ES-I3 (cell line): Measurements from ENCODE around the gene WDR33.
A peak's percentile ranks its signal among the peaks of the same experiment; 100 is the strongest.

ENCODE experiments used
- H3K36me3 ChIP-seq: 2 replicates; pipeline ENCODE4 v1.6.1; 2013; ENCODE audit warnings: mild to moderate bottlenecking, low read length, control low read depth, moderate library complexity; ENCODE audit not compliant: insufficient read depth
- H3K4me1 ChIP-seq: 2 replicates; pipeline ENCODE4 v1.6.1; 2013; ENCODE audit warnings: mild to moderate bottlenecking, control low read depth, low read length; ENCODE audit not compliant: insufficient read depth
- H3K9ac ChIP-seq: 2 replicates; pipeline ENCODE4 v1.6.1; 2013; ENCODE audit warnings: low read depth, mild to moderate bottlenecking, low read length, moderate library complexity
- H3K9me3 ChIP-seq: 2 replicates; pipeline ENCODE4 v1.6.1; 2013; ENCODE audit warnings: mild to moderate bottlenecking, low read length, moderate library complexity; ENCODE audit not compliant: control insufficient read depth, insufficient read depth

The WDR33 gene

DNA sequence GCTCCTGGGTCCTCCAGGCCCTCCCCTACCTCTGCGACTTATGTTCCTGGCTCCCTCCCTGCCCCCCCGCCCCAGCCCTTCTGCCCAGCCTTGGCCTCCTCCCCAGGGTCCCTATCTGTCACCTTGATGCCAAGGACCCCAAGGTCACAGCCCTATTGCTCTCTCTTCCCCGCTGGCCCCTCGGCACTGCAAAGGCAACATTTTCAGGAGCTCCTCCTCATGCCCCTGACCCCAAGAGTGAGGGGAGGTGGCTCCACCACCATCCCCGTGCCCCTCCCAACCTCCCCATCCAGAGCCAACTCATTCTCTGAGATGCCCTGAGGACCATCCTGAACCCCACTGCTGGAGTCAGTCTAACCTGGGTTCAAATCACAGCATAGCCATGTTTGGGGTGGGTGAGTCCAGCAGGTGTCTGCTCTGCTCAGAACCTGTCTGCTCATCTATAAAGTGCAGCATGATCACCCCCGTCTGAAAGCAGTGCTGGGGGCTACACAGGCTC is 147.4 kb downstream of the WDR33 start:
- Histone ChIP-seq H3K9me3 (no peaks in the 10 kb centered on the region), H3K36me3 (no peaks in the 10 kb centered on the region), H3K4me1 (peaks cover 7% of the 10 kb centered on the region; the same call in 1 of the 2 replicates), H3K9ac (peak overlapping the region; percentile 61; the same call in 1 of the 2 replicates)

DNA sequence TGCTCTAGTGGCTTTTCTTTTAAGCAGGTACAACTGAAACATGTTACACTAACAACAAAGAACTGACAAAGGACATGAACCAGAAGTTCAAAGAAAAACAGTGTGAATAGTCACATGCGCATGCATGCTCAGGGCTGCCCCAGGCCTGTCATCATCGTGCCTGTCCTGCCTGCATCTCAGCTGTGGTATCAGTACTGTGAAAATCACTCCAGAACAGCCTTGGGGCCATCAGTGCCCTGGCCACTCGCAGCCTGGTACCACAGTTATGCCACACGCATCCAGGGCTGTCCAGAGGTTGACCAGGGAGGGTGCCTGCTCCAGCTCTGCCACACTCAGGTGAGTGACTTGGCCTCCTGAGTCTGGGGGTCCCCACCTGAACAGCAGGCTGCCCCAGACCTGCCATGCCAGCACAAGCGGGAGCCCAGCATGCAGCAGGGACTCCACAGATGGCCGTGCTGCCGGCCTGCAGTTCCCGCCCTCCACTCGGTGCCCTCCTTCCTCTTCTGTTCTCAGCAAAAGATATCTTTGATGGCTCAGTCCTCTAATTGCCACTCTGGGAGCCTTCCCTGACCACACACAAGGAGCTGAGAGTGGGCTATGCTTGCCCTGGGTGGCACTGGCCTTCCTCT is 147.9 kb downstream of the WDR33 start:
- Histone ChIP-seq H3K9me3 (no peaks in the 10 kb centered on the region), H3K4me1 (peaks cover 7% of the 10 kb centered on the region; the same call in 1 of the 2 replicates), H3K9ac (no peak overlapping the region), H3K36me3 (no peaks in the 10 kb centered on the region)

DNA sequence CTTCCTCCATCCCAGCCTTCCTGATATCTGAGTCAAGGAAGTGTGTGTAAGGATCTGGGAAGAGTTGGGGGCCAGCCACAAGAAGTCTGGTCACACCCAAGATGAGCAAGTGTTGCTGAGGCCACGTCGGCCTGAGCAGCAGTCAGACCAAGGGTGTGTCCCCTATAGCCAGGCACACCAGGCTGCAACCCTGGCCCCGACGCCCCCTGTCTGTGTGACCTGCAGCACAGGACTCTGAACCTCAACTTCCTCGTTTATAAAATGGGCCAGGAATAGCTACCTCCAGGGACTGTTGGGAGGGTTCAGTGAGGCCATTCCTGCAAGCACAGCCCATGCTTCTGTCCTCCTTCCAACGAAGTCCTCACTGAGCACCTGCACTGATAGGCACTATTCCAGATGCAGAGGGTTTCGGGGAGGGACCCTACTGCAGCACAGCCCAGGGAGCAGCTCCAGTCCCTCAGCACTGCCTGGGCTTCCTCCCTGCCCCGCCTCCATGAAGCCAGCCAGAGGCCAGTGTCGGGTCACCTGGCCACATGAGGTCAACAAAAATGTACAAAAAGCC is 148.9 kb downstream of the WDR33 start:
- no peak overlapping the region for H3K9ac ChIP-seq
- no peaks in the 10 kb centered on the region for H3K36me3 ChIP-seq
- no peaks in the 10 kb centered on the region for H3K9me3 ChIP-seq
- H3K4me1 ChIP-seq: peaks cover 7% of the 10 kb centered on the region; the same call in 1 of the 2 replicates

DNA sequence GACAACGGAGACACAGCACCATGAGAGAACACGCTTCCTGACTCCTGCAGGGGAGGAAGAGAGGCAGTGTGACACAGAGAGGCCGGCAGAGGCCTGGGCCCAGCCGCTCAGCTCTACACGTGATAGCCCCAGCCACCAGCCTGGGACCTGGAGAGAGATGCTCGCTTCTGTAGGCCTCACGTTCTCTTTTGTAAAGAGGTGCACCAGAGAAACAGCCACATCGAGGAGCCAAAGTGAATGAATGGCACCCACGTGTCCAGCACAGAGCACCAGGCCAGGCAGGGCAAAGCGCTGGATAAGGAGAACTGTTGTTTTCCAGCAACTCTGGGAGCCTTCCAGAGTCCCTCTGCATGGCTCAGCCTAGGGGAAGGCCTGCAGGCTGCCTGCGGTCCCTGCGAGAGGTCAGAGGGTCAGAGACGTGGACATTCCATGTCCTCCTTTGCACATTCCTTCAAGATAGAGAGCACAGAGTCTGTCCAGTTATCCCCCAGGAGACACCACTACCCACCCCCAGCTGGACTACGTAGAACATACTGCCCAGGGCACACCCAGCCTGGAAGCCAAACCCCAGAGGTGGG is 149.8 kb downstream of the WDR33 start:
- no peaks in the 10 kb centered on the region for H3K36me3 ChIP-seq
- H3K4me1 ChIP-seq: peaks cover 7% of the 10 kb centered on the region; the same call in 1 of the 2 replicates
- no peaks in the 10 kb centered on the region for H3K9me3 ChIP-seq
- H3K9ac ChIP-seq: no peak overlapping the region

DNA sequence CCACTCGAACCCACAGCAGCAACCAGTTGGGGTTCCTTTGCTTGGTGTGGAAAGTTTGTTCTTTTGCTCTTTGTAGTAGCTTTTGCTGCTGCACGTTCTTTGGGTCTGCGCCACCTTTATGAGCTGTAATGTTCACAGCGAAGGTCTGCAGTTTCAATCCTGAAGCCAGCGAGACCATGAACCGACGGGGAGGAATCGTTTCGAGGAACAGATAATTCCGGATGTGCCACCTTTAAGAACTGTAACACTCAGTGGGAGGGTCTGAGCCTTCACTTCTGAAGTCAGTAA is 150.7 kb downstream of the WDR33 start:
- Histone ChIP-seq H3K36me3 (no peaks in the 10 kb centered on the region), H3K9ac (no peak overlapping the region), H3K4me1 (peaks cover 7% of the 10 kb centered on the region; the same call in 1 of the 2 replicates), H3K9me3 (no peaks in the 10 kb centered on the region)

DNA sequence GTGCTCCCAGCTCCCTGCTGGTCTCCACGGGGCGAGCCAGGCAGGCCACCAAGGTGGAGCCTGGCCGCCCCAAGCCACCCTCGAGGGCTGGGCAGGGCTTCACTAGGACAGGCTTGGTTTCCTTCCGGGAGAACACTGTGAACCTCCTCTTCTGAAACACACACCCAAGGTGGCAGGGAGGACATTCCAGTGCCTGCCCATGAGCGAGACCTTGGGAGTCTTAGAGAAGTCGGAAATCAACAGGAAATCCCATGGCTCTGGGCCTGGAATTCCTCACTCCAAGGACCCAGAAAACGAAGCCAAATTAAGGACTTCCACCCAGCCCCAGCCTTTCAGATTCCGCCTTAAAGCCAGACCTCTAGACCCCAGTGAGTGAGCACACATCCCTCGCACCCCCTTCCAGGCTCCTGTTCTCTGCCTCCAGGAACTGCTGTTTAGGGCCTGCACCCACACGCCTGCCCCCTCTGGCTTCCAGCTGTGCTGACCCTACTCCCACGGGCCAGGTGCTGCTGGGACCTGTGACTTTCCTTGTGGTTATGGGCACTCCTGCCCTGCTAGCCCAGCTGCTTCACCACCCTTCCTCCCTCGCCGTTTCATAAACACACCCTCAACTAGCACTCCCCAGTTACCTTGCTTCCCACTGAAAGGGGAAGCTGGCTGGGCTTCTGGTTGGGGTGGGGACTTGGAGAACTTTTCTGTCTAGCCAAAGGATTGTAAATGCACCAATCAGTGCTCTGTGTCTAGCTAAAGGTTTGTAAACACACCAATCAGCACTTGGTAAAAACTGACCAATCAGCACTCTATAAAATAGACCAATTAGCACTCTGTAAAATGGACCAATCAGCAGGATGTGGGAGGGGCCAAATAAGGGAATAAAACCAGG is 151.3 kb downstream of the WDR33 start:
- peaks cover 7% of the 10 kb centered on the region; the same call in 1 of the 2 replicates for H3K4me1 ChIP-seq
- H3K36me3 ChIP-seq: no peaks in the 10 kb centered on the region
- H3K9ac ChIP-seq: no peak overlapping the region
- no peaks in the 10 kb centered on the region for H3K9me3 ChIP-seq

DNA sequence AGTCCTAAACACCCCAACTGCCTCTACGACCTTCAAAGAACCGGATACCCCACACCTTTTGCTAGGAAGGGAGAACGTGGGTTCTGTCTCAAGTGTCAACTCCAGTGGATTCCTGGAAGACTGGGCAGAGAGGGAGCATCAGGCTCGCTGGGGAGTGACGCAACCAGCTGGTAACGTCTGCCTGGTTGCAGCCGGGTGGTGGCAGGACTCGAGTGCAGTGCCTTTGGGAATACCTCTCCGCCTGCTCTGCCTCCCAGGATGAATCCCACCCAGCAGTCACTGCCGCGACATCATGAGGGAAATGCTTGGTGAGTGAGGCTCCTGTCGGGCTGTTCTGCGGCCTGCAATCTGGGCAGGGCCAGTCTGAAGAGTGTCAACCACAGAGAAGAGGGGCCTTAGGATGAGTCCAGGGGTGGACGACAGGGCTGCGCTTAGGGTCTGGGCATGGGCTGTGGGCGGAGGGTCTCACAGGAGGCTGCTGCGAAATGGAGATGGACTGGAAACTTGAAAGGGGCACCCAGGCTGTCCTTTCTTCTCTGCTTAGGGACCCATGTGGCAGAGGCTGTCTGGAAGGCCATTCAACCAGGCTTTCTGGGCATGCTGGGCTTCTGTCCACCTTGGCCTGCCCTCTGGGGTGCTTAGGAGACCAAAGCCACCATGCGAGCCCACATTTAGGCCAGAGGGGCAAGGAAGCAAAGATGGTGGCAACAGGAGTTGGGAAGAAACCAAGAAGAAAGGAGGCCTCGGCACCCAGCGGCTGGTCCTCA is 152.1 kb downstream of the WDR33 start:
- H3K9me3 ChIP-seq: no peaks in the 10 kb centered on the region
- no peak overlapping the region for H3K9ac ChIP-seq
- peaks cover 7% of the 10 kb centered on the region; the same call in 1 of the 2 replicates for H3K4me1 ChIP-seq
- H3K36me3 ChIP-seq: no peaks in the 10 kb centered on the region

DNA sequence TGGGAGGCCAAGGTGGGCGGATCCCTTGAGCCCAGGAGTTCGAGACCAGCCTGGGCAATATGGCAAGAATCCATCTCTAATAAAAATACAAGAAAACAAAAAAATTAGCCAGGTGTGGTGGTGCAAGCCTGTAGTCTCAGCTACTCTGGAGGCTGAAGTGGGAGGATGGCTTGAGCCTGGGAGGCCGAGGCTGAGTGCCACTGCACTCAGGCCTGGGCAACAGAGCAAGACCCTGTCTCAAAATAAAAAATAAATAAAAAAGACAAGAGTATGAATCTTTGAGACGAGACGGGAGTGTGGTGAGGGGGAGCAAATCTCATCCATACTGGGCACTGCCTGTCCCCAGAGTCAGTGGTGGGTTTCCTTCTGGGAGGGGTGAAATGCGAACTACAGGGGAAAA is 152.8 kb downstream of the WDR33 start:
- Histone ChIP-seq H3K9me3 (no peaks in the 10 kb centered on the region), H3K4me1 (peaks cover 5% of the 10 kb centered on the region; the same call in 1 of the 2 replicates), H3K36me3 (no peaks in the 10 kb centered on the region), H3K9ac (no peak overlapping the region)

DNA sequence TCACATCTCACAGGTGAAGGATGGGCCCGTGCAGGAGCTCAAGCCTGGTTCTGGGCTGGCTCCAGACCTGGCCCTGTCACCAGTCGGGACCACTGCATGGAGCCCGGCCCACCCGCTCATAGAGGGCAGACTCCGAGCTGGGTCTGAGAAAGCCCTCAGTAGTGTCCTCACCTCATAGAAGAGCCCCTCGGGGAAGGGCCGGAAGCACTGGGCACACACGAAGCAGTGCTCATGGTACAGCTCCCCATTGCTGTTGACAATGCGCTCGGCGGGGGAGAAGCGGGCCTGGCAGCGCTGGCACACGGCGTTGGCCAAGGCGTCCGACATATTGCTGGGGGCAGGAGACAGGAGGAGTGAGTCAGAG is 153.8 kb downstream of the WDR33 start:
- H3K36me3 ChIP-seq: no peaks in the 10 kb centered on the region
- no peaks in the 10 kb centered on the region; the same call in 1 of the 2 replicates for H3K4me1 ChIP-seq
- H3K9ac ChIP-seq: no peak overlapping the region
- no peaks in the 10 kb centered on the region for H3K9me3 ChIP-seq

DNA sequence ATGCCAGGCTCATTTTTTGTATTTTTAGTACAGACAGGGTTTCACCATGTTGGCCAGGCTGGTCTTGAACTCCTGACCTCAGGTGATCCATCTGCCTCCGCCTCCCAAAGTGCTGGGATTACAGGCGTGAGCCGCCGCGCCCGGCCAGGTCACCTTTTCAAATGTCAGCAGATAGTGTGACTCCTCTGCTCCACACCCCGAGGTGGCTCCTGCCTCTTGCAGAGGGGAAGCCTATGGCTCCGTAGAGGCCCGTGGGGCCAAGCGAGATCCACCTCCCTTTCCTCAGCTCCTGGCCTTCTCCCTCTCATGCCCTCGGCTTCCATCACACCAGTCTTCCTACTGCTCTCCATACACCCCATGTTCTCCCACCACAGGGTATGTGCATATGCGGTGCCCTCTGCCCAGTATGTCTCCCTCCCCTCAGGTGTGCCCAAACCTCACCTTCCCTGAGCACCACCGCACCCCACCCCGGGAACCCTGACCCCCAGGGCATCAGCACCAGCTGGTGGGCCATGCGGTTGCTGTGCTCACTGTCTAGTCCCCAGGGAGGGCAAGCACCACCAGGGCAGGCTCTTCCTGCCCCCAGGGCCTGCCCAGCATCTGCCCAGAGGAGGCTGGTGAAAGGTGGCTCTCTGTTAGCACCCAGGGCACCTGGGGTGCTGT is 154.3 kb downstream of the WDR33 start:
- no peaks in the 10 kb centered on the region for H3K36me3 ChIP-seq
- H3K9me3 ChIP-seq: no peaks in the 10 kb centered on the region
- H3K4me1 ChIP-seq: no peaks in the 10 kb centered on the region
- H3K9ac ChIP-seq: no peak overlapping the region

DNA sequence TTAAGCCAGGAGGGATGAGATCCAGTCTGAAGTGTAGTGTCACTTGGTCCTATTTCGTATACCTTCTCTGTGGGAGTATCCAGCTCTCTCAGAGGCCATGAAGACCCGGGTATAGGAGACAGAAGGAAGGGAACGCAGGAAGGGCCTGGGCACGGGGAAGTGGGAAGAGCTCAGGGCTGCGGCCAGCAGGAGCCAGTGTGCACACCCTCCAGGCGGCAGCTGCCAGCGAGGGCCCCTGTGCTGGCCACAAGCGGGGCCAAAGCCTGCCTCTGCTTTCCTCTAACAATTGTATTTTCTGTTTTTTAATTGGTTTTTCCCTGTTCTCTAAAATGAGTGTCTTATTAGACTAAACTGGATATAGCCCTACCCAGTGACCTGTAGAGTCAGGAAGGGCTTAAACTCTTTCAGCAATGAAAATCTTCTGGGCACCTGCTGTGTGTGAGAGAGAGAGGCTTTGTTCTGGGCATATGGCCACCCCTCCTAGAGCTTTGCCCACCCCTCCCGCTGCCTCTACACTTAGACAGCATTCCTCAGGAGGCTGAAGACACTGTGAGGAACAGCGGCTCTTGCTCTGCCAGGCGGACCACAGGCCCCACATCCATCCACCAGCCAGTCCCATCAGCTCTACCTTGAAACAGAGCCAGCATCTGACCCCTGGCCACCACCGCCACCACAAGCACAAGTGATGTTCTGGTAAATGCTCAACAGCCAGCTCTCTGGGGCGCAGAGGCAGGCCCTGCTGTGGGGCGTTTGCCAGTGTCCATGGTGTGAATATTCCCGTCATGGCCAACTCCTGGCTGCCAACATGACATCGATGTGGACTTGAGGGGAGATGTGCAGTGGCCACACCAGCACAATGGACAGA is 155.5 kb downstream of the WDR33 start:
- H3K4me1 ChIP-seq: no peaks in the 10 kb centered on the region

DNA sequence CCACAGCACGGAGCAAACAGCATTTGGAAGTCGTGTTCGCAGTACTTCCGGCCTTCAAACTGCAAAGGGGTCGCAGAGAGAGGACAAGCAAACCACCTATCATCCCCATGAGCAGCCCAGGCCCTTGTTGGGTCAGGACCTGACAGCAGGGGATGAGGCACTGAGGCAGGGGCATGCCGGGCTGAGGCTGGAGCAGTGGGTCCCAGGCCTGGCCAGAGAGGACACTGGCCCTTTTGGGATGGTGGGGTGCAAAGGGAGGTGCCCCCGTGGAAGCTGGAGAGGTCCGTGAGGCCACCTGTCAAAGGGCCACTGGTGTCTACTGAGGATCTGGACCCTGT is 156.2 kb downstream of the WDR33 start:
- no peaks in the 10 kb centered on the region for H3K9me3 ChIP-seq
- H3K4me1 ChIP-seq: no peaks in the 10 kb centered on the region
- H3K36me3 ChIP-seq: no peaks in the 10 kb centered on the region
- no peak overlapping the region for H3K9ac ChIP-seq

More for the DNA sequence above, 155.5 kb downstream of the WDR33 start:
- Histone ChIP-seq H3K9me3 (no peaks in the 10 kb centered on the region), H3K36me3 (no peaks in the 10 kb centered on the region), H3K9ac (no peak overlapping the region)
